Neural cell (in vitro differentiated cells): ENCODE data around the gene SCO1. TPM values are rescaled to one million over a fixed set of nuclear protein-coding genes. Genes with fewer than 3 reads are reported as not detected.
"Not testable (repeated sequence)": the region's sequence is repeated elsewhere in the genome, so short reads cannot be mapped to it uniquely, and the experiment has no call there.

Source experiments
- H2AFZ ChIP-seq: fragments of 200-600, 300-800 bp; sonication (generic), shearing (Covaris generic); 2 replicates; pipeline ENCODE4 v1.6.0; 2014; ENCODE audit warnings: low read depth, mild to moderate bottlenecking, antibody characterized with exemption, low read length, moderate library complexity
- H3F3A ChIP-seq: fragments of 200-600 bp; shearing (Covaris generic); 2 replicates; pipeline ENCODE4 v1.6.1; 2016; ENCODE audit warnings: mild to moderate bottlenecking, moderate library complexity, mixed read lengths, antibody characterized with exemption, low read length; ENCODE audit not compliant: insufficient read depth, poor library complexity, severe bottlenecking
- H3K27ac ChIP-seq: fragments of 200-600, 300-800 bp; sonication (generic), shearing (Covaris generic); 2 replicates; pipeline ENCODE4 v1.5.1; 2014; ENCODE audit warnings: mild to moderate bottlenecking, low read length, moderate library complexity
- H3K27me3 ChIP-seq: fragments of 300-800, 200-600 bp; sonication (generic), shearing (Covaris generic); 2 replicates; pipeline ENCODE4 v1.6.0; 2014; ENCODE audit warnings: mild to moderate bottlenecking, low read depth, low read length, moderate library complexity; ENCODE audit not compliant: insufficient read depth
- H3K36me3 ChIP-seq: fragments of 300-800, 200-600 bp; sonication (generic), shearing (Covaris generic); 2 replicates; pipeline ENCODE4 v1.5.1; 2014; ENCODE audit warnings: mild to moderate bottlenecking, antibody characterized with exemption, low read length, moderate library complexity; ENCODE audit not compliant: insufficient read depth
- H3K4me2 ChIP-seq: fragments of 300-800, 200-600 bp; sonication (generic), shearing (Covaris generic); 2 replicates; pipeline ENCODE4 v1.6.0; 2014; ENCODE audit warnings: mild to moderate bottlenecking, low read length
- H3K4me3 ChIP-seq: fragments of 300-800, 200-600 bp; sonication (generic), shearing (Covaris generic); 2 replicates; pipeline ENCODE4 v1.5.1; 2014; ENCODE audit warnings: mild to moderate bottlenecking, low read length, moderate library complexity
- H3K79me2 ChIP-seq: fragments of 200-600 bp; shearing (Covaris generic); replicated peaks from 2 replicates; pipeline ENCODE4 v1.6.0; 2014; ENCODE audit warnings: mild to moderate bottlenecking, low read length, moderate library complexity; ENCODE audit not compliant: insufficient read depth
- H3K9ac ChIP-seq: fragments of 300-800, 200-600 bp; sonication (generic), shearing (Covaris generic); 2 replicates; pipeline ENCODE4 v1.6.1; 2016; ENCODE audit warnings: mild to moderate bottlenecking, low read length, mixed read lengths
- H3K9me2 ChIP-seq: fragments of 200-600 bp; shearing (Covaris generic); 2 replicates; pipeline ENCODE4 v1.6.1; 2016; ENCODE audit warnings: mild to moderate bottlenecking, low read length, mixed read lengths; ENCODE audit not compliant: insufficient read depth
- H3K9me3 ChIP-seq: fragments of 200-600, 300-800 bp; sonication (generic), shearing (Covaris generic); 2 replicates; pipeline ENCODE4 v1.6.1; 2016; ENCODE audit warnings: mild to moderate bottlenecking, mixed run types, low read length, moderate library complexity, mixed read lengths
- H4K20me1 ChIP-seq: fragments of 200-600 bp; shearing (Covaris generic); 2 replicates; pipeline ENCODE4 v1.6.1; 2016; ENCODE audit warnings: mild to moderate bottlenecking, mixed run types; ENCODE audit not compliant: insufficient read depth
- CTCF ChIP-seq: fragments of 450-650 bp; IDR thresholded peaks from 2 replicates; pipeline ENCODE4 v1.5.1; 2014; ENCODE audit warnings: antibody characterized with exemption, mild to moderate bottlenecking, moderate library complexity; ENCODE audit not compliant: poor library complexity, severe bottlenecking
- EP300 ChIP-seq: fragments of 450-650 bp; conservative IDR thresholded peaks from 2 replicates; pipeline ENCODE4 v1.6.1; 2014; ENCODE audit warnings: antibody characterized with exemption, mild to moderate bottlenecking, moderate library complexity; ENCODE audit not compliant: poor library complexity, severe bottlenecking
- EZH2 ChIP-seq: fragments of 200-600, 300-800 bp; shearing (Covaris generic), sonication (generic); IDR thresholded peaks from 2 replicates; pipeline ENCODE4 v1.6.1; 2014; ENCODE audit warnings: antibody characterized with exemption, low read length, borderline replicate concordance, mild to moderate bottlenecking; ENCODE audit not compliant: insufficient read depth, poor library complexity, severe bottlenecking
- MXI1 ChIP-seq: fragments of 450-650 bp; conservative IDR thresholded peaks from 2 replicates; pipeline ENCODE4 v1.6.1; 2014; ENCODE audit warnings: antibody characterized with exemption, mild to moderate bottlenecking; ENCODE audit not compliant: poor library complexity, severe bottlenecking
- POLR2AphosphoS5 ChIP-seq: IDR thresholded peaks from 2 replicates; pipeline ENCODE4 v1.6.1; 2012
- RAD21 ChIP-seq: fragments of 450-650 bp; conservative IDR thresholded peaks from 2 replicates; pipeline ENCODE4 v1.6.1; 2014; ENCODE audit warnings: antibody characterized with exemption, mild to moderate bottlenecking, moderate library complexity
- REST ChIP-seq: IDR thresholded peaks from 2 replicates; pipeline ENCODE4 v1.6.1; 2012; ENCODE audit warnings: borderline replicate concordance
- SMC3 ChIP-seq: fragments of 450-650 bp; conservative IDR thresholded peaks from 2 replicates; pipeline ENCODE4 v1.6.1; 2014; ENCODE audit warnings: antibody characterized with exemption, mild to moderate bottlenecking, moderate library complexity; ENCODE audit not compliant: poor library complexity
- TAF1 ChIP-seq: IDR thresholded peaks from 2 replicates; pipeline ENCODE4 v1.6.1; 2012; ENCODE audit warnings: low read depth
- polyA plus RNA-seq: library from polyadenylated mRNA; depleted of rRNA; stranded (reverse); fragments of >200 nt; gene quantifications from 2 replicates; pipeline ENCODE4 v1.2.3, GENCODE V29; 2014

SCO1 gene
- polyA plus RNA-seq, 1 donor from 2014 or later, result 28.8 TPM

- Histone ChIP-seq H3K9me2 (no peaks in the 10 kb centered on the region), H3K9me3 (no peaks in the 10 kb centered on the region), H3K4me3 (no peak overlapping the region), H3K36me3 (no peaks in the 10 kb centered on the region), H2AFZ (no peak overlapping the region), H3K79me2 (no peaks in the 10 kb centered on the region), H3K9ac (no peak overlapping the region), H4K20me1 (no peaks in the 10 kb centered on the region), H3K27ac (no peak overlapping the region), H3K27me3 (no peaks in the 10 kb centered on the region), H3F3A (no peaks in the 10 kb centered on the region), H3K4me2 (no peak overlapping the region)
- TF ChIP-seq EP300, result no peak
- no peak for TF ChIP-seq MXI1
- TF ChIP-seq RAD21, result no peak
- TF ChIP-seq CTCF, result no peak
- no peak for TF ChIP-seq EZH2
- TF ChIP-seq TAF1, result no peak
- no peak for TF ChIP-seq SMC3
- no peak for TF ChIP-seq REST
- TF ChIP-seq POLR2AphosphoS5, result no peak
These were observed 37.9 kb upstream of the SCO1 start for GRCh38 chr17:10735251-10735650.

GRCh38 chr17:10733666-10734065 is 36.3 kb upstream of the SCO1 start:
- Histone ChIP-seq H2AFZ (no peak overlapping the region), H3K27ac (no peak overlapping the region), H3F3A (no peaks in the 10 kb centered on the region), H3K9me2 (no peaks in the 10 kb centered on the region), H3K9me3 (no peaks in the 10 kb centered on the region), H3K4me2 (no peak overlapping the region), H3K36me3 (no peaks in the 10 kb centered on the region), H3K27me3 (peaks cover 10% of the 10 kb centered on the region), H3K9ac (no peak overlapping the region), H3K79me2 (no peaks in the 10 kb centered on the region), H3K4me3 (no peak overlapping the region), H4K20me1 (no peaks in the 10 kb centered on the region)
- TF ChIP-seq EZH2, result no peak
- no peak for TF ChIP-seq MXI1
- TF ChIP-seq REST, result no peak
- TF ChIP-seq CTCF, result no peak
- no peak for TF ChIP-seq SMC3

GRCh38 chr17:10732121-10732520 is 34.8 kb upstream of the SCO1 start:
- not testable (repeated sequence) for H3F3A ChIP-seq, H3K9me3 ChIP-seq, H2AFZ ChIP-seq, H3K4me2 ChIP-seq, H3K9me2 ChIP-seq, H3K4me3 ChIP-seq, H3K9ac ChIP-seq, H4K20me1 ChIP-seq, H3K27ac ChIP-seq, H3K79me2 ChIP-seq, H3K36me3 ChIP-seq
- H3K27me3 ChIP-seq, result peaks cover 10% of the 10 kb centered on the region
